GM12878 (cell line): ENCODE results near the gene NAA10. TPM values are rescaled to one million over a fixed set of nuclear protein-coding genes. Genes with fewer than 3 reads are reported as not detected.

Experiments
- ATAC-seq: fragments of 200-7000 bp; cut with Tn5 transposase; 3 replicates; pipeline ENCODE4 v1.9.1; 2020; ENCODE audit warnings: mild to moderate bottlenecking, moderate library complexity
- BruUV-seq: library from RNA; stranded (reverse); fragments of 400-500 nt; replicated peaks from 2 replicates; lab custom pipeline; 2021; lab: Mats Ljungman, UMichigan
- CTCF ChIA-PET: fragments of 300-600 bp; sonication (Branson Sonifier 250); formaldehyde crosslinking; extraction: SDS; loops from one replicate; lab custom pipeline; 2021; ENCODE audit warnings: inconsistent platforms; lab: Yijun Ruan, JAX
- POLR2A ChIA-PET: fragments of 350-600 bp; formaldehyde crosslinking; extraction: SDS; loops from one replicate; lab custom pipeline; 2021; ENCODE audit warnings: inconsistent platforms; lab: Charles Lee
- RAD21 ChIA-PET: fragments of 300-600 bp; sonication (Branson Sonifier 250); formaldehyde crosslinking; loops from one replicate; lab custom pipeline; 2023; ENCODE audit warnings: antibody characterized with exemption; ENCODE audit not compliant: unreplicated experiment; lab: Charles Lee
- SMC1A ChIA-PET: fragments of 300-600 bp; sonication (Branson Sonifier 250); formaldehyde crosslinking; loops from one replicate; lab custom pipeline; 2023; ENCODE audit not compliant: unreplicated experiment, uncharacterized antibody; lab: Charles Lee
- DNase-seq: peaks from one replicate; pipeline ENCODE4 v3.0.0-alpha.2; 2011; ENCODE audit warnings: low read depth, low spot score
- FAIRE-seq: peaks from 3 replicates; lab custom pipeline; 2011; peaks lifted over from hg19 to GRCh38; lab: Jason Lieb, UNC
- H2AFZ ChIP-seq: 2 replicates; pipeline ENCODE4 v1.6.0; 2011; ENCODE audit warnings: low read depth, low read length, control low read depth; ENCODE audit not compliant: control insufficient read depth
- H3K27ac ChIP-seq: 2 replicates; pipeline ENCODE4 v1.5.1; 2011; ENCODE audit warnings: control low read depth; ENCODE audit not compliant: control insufficient read depth, insufficient read depth
- H3K27me3 ChIP-seq, 2 experiments: replicated peaks in 1 of 2; 2 replicates each; pipeline versions ENCODE4 v1.6.0 to v1.6.1; 2011; ENCODE audit warnings: low read length in 1 of 2; ENCODE audit not compliant: control insufficient read depth in 2 of 2, insufficient read depth in 2 of 2
- H3K36me3 ChIP-seq, 2 experiments: 2 replicates each; pipeline ENCODE4 v1.5.1; 2011; ENCODE audit warnings: low read length in 1 of 2; ENCODE audit not compliant: control insufficient read depth in 2 of 2, insufficient read depth in 2 of 2
- H3K4me1 ChIP-seq: 2 replicates; pipeline ENCODE4 v1.6.1; 2011; ENCODE audit warnings: mild to moderate bottlenecking, low read length, moderate library complexity, mixed read lengths; ENCODE audit not compliant: control insufficient read depth, insufficient read depth
- H3K4me2 ChIP-seq: 2 replicates; pipeline ENCODE4 v1.6.0; 2011; ENCODE audit warnings: control low read depth; ENCODE audit not compliant: control insufficient read depth, insufficient read depth
- H3K4me3 ChIP-seq: fragments of 200-600 bp; sonication (generic); 2 replicates; pipeline ENCODE4 v1.5.1; 2016
- H3K79me2 ChIP-seq: 2 replicates; pipeline ENCODE4 v1.6.0; 2011; ENCODE audit warnings: low read length; ENCODE audit not compliant: control insufficient read depth, insufficient read depth
- H3K9ac ChIP-seq: 2 replicates; pipeline ENCODE4 v1.8.0; 2011; ENCODE audit warnings: low read length, control low read depth, mixed read lengths; ENCODE audit not compliant: control insufficient read depth, insufficient read depth
- H3K9me3 ChIP-seq: replicated peaks from 3 replicates; pipeline ENCODE4 v1.5.1; 2011; ENCODE audit warnings: mild to moderate bottlenecking, low read length; ENCODE audit not compliant: control insufficient read depth, insufficient read depth
- H4K20me1 ChIP-seq: 2 replicates; pipeline ENCODE4 v1.6.0; 2011; ENCODE audit not compliant: control insufficient read depth, insufficient read depth
- CEBPB ChIP-seq, 2 experiments: fragments of 150-350 bp in 1 of 2; IDR thresholded peaks; 2 replicates each; pipeline ENCODE4 v1.6.1; 2012 to 2014; ENCODE audit warnings: low read depth in 2 of 2, low read length in 2 of 2, borderline replicate concordance in 1 of 2, inconsistent platforms in 1 of 2
- EZH2 ChIP-seq: IDR thresholded peaks from 2 replicates; pipeline ENCODE4 v1.6.1; 2012; ENCODE audit warnings: low read depth, mild to moderate bottlenecking, control low read depth, inconsistent platforms, low read length, borderline replicate concordance; ENCODE audit not compliant: control insufficient read depth
- NFXL1 ChIP-seq: fragments of 450-650 bp; IDR thresholded peaks from 2 replicates; pipeline ENCODE4 v1.6.1; 2017; ENCODE audit warnings: antibody characterized with exemption, mild to moderate bottlenecking, borderline replicate concordance
- RAD21 ChIP-seq: IDR thresholded peaks from 2 replicates; pipeline ENCODE4 v1.6.1; 2011; ENCODE audit warnings: mild to moderate bottlenecking, low read depth, low read length, moderate library complexity; ENCODE audit not compliant: insufficient read depth
- TARDBP ChIP-seq: IDR thresholded peaks from 2 replicates; pipeline ENCODE4 v1.6.1; 2016; ENCODE audit warnings: borderline replicate concordance
- WGBS: methylation state at CpG from one replicate; pipeline ENCODE4 v1.1.6; 2016; ENCODE audit warnings: low lambda C conversion rate; ENCODE audit not compliant: insufficient replicate concordance, insufficient coverage; ENCODE audit errors: missing lambda C conversion rate; 5-methylcytosine and 5-hydroxymethylcytosine counted together
- in situ Hi-C: fragments of 300-500 bp; cut with MboI; formaldehyde crosslinking; loops from 9 replicates; pipeline ENCODE4 v1.14.3; 2018; ENCODE audit warnings: mixed read lengths
- intact Hi-C: fragments of 100-400 bp; cut with micrococcal nuclease; formaldehyde crosslinking; loops from one replicate; pipeline ENCODE4 v1.14.2; 2022; ENCODE audit not compliant: unreplicated experiment
- polyA plus RNA-seq, 11 experiments: library from polyadenylated mRNA; depleted of rRNA in 4 of 11; unstranded in 6 of 11; stranded (reverse) in 5 of 11; fragments of >200 nt; fragmentation: Nextera tagmentation in 4 of 11; fragmentation: Illumina TruSeq in 1 of 11; extraction: Ambion mirVana in 4 of 11; extraction: Trizol in 1 of 11; gene quantifications; 1 replicate in 1 of 11; 2 replicates in 10 of 11; pipeline versions ENCODE4 v1.2.1 to v1.2.3, GENCODE V29; 2011 to 2016; ENCODE audit warnings: inconsistent platforms in 2 of 11, missing spikeins in 2 of 11, low read depth in 1 of 11
- total RNA-seq, 4 experiments: library from RNA; depleted of rRNA in 3 of 4; stranded (reverse); fragments of >200 nt in 3 of 4; fragmentation: Illumina TruSeq in 1 of 4; extraction: Trizol in 1 of 4; gene quantifications; 2 replicates each; pipeline versions ENCODE4 v1.2.1 to v1.2.3, GENCODE V29; 2013 to 2021
- TF ChIP-seq, protein P1 (sequence below): IDR thresholded peaks from 2 replicates; pipeline ENCODE4 v1.6.1; 2011; ENCODE audit warnings: mild to moderate bottlenecking, low read depth, low read length, moderate library complexity; ENCODE audit not compliant: insufficient replicate concordance
- TF ChIP-seq, protein P2 (sequence below): fragments of 450-650 bp; IDR thresholded peaks from 2 replicates; pipeline ENCODE4 v1.6.1; 2017; ENCODE audit warnings: mild to moderate bottlenecking, moderate library complexity
- TF ChIP-seq, protein P3 (sequence below): fragments of 450-650 bp; IDR thresholded peaks from 2 replicates; pipeline ENCODE4 v1.6.1; 2018; ENCODE audit warnings: mild to moderate bottlenecking, low read depth, moderate library complexity; ENCODE audit not compliant: partially characterized antibody

NAA10 gene
- total and polyA plus RNA-seq, 10 of the 15 experiments (the other 5 are each of a cell fraction or from before 2014, with no cell fraction given): 7.9 to 212 (median 98.9) TPM

- Histone ChIP-seq H3K27me3 (no peaks in the 10 kb centered on the region), H3K9ac (no peak overlapping the region), H2AFZ (no peak overlapping the region), H3K4me2 (no peak overlapping the region), H3K4me3 (no peak overlapping the region), H3K36me3 (peaks cover 0 to 2% of the 10 kb centered on the region in 2 experiments; a peak in 3 of 4 replicates), H3K4me1 (no peaks in the 10 kb centered on the region; the same call in 1 of the 2 replicates), H3K27ac (no peak overlapping the region), H4K20me1 (no peaks in the 10 kb centered on the region), H3K9me3 (no peaks in the 10 kb centered on the region; the same call in 2 of the 3 replicates), H3K79me2 (peaks cover 18% of the 10 kb centered on the region)
- ChIA-PET CTCF (no interaction called here), RAD21 (no interaction called here), POLR2A (no interaction called here), SMC1A (no interaction called here)
- DNase-seq: no peak
- intact Hi-C loops (no loop called here), in situ Hi-C loops (loop anchor here (5.0 kb wide), 1 partner anchor 441 kb away; the partner anchor contains the start of gene FLNA)
- BruUV-seq: no TSS peak
- 89% methylated on average over 8 of the region's 8 CpGs for WGBS
- FAIRE-seq: no peak
- TF ChIP-seq NFXL1 (no peak), EZH2 (no peak), RAD21 (no peak), TARDBP (no peak), CEBPB (IDR thresholded peaks at IDR 0.05; ENCODE audit: borderline replicate concordance in 1 of 2, low read depth in 2 of 2, low read length in 2 of 2) (no peak)
- TF ChIP-seq, protein P1, sequence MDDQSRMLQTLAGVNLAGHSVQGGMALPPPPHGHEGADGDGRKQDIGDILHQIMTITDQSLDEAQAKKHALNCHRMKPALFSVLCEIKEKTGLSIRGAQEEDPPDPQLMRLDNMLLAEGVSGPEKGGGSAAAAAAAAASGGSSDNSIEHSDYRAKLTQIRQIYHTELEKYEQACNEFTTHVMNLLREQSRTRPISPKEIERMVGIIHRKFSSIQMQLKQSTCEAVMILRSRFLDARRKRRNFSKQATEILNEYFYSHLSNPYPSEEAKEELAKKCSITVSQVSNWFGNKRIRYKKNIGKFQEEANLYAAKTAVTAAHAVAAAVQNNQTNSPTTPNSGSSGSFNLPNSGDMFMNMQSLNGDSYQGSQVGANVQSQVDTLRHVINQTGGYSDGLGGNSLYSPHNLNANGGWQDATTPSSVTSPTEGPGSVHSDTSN: no peak
- TF ChIP-seq, protein P2, sequence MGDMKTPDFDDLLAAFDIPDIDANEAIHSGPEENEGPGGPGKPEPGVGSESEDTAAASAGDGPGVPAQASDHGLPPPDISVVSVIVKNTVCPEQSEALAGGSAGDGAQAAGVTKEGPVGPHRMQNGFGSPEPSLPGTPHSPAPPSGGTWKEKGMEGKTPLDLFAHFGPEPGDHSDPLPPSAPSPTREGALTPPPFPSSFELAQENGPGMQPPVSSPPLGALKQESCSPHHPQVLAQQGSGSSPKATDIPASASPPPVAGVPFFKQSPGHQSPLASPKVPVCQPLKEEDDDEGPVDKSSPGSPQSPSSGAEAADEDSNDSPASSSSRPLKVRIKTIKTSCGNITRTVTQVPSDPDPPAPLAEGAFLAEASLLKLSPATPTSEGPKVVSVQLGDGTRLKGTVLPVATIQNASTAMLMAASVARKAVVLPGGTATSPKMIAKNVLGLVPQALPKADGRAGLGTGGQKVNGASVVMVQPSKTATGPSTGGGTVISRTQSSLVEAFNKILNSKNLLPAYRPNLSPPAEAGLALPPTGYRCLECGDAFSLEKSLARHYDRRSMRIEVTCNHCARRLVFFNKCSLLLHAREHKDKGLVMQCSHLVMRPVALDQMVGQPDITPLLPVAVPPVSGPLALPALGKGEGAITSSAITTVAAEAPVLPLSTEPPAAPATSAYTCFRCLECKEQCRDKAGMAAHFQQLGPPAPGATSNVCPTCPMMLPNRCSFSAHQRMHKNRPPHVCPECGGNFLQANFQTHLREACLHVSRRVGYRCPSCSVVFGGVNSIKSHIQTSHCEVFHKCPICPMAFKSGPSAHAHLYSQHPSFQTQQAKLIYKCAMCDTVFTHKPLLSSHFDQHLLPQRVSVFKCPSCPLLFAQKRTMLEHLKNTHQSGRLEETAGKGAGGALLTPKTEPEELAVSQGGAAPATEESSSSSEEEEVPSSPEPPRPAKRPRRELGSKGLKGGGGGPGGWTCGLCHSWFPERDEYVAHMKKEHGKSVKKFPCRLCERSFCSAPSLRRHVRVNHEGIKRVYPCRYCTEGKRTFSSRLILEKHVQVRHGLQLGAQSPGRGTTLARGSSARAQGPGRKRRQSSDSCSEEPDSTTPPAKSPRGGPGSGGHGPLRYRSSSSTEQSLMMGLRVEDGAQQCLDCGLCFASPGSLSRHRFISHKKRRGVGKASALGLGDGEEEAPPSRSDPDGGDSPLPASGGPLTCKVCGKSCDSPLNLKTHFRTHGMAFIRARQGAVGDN: no peak
- TF ChIP-seq, protein P3, sequence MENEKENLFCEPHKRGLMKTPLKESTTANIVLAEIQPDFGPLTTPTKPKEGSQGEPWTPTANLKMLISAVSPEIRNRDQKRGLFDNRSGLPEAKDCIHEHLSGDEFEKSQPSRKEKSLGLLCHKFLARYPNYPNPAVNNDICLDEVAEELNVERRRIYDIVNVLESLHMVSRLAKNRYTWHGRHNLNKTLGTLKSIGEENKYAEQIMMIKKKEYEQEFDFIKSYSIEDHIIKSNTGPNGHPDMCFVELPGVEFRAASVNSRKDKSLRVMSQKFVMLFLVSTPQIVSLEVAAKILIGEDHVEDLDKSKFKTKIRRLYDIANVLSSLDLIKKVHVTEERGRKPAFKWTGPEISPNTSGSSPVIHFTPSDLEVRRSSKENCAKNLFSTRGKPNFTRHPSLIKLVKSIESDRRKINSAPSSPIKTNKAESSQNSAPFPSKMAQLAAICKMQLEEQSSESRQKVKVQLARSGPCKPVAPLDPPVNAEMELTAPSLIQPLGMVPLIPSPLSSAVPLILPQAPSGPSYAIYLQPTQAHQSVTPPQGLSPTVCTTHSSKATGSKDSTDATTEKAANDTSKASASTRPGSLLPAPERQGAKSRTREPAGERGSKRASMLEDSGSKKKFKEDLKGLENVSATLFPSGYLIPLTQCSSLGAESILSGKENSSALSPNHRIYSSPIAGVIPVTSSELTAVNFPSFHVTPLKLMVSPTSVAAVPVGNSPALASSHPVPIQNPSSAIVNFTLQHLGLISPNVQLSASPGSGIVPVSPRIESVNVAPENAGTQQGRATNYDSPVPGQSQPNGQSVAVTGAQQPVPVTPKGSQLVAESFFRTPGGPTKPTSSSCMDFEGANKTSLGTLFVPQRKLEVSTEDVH: no peak
- ATAC-seq: no peak
Observed at GRCh38 chrX:153931151-153931550, 3.7 kb downstream of the NAA10 start.
